ENCODE results near the gene MROH2A. TPM values are rescaled to one million over a fixed set of nuclear protein-coding genes. Genes with fewer than 3 reads are reported as not detected.

The MROH2A gene
- polyA plus RNA-seq, 4 donors = 0.12 to 0.20 (median 0.15) TPM

GRCh38 chr2:233799087-233799665 lies 21.0 kb downstream of the MROH2A start:
- DNase-seq (ENCODE audit: low read depth in 4 of 4, low spot score in 3 of 4) = no peak

GRCh38 chr2:233799716-233800115 lies 21.6 kb downstream of the MROH2A start:
- DNase-seq (ENCODE audit: low read depth in 4 of 4, low spot score in 3 of 4) = no peak

DNA sequence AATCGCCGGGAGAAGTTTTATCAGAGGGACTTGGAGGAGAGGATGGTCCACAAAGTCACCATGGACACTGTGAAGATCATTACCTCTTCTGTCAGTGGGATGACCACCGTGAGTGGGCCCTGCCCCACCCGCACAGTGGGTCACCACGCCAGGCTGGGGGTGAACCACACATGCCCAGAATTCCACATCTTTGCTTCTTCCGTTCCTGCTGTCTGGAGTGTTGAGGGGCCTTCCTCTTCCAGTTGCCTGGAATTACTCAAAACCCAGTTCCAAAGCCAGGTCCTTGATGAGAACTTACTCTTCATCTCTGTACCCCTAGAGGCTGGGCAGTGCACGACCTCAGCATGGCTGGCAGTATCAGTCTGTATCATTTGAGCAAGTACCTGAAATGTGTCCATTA lies 22.1 kb downstream of the MROH2A start:
- no peak for DNase-seq (ENCODE audit: low read depth in 4 of 4, low spot score in 3 of 4)

GRCh38 chr2:233801357-233802131 lies 23.4 kb downstream of the MROH2A start:
- DNase-seq (ENCODE audit: low read depth in 4 of 4, low spot score in 3 of 4) = no peak

DNA sequence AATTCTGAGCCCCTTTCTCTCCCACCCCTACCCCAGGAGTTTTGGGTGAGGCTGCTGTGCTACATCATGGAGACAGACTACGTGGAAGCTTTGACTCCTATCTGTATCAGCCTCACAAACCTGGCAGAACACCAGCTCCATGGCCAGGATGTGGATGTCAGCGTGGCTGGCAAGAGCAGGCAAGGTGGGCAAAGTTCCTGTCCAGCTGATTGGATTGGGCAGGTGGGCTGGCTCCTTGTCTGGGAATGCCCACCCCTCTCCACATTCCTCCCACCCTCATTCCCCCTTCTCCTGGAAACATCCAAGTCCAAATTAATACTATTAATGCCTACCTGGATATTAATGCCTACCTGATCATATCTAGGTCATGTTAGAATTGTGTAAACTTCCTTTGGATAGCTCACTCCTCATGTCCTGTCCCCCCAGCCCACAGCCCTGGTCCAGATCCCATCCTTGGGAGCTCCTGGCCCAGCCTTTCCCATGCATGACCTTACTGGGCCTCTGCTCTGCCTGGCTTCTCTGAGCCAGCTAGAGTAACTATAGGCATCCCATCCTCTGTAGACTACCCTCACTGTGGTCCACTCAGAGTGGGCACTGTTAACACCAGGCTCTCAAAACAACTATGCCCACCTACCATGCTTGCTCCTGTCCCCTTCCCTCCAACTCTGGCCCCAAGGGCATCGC lies 24.1 kb downstream of the MROH2A start:
- no peak for DNase-seq (ENCODE audit: low read depth in 4 of 4, low spot score in 3 of 4)

DNA sequence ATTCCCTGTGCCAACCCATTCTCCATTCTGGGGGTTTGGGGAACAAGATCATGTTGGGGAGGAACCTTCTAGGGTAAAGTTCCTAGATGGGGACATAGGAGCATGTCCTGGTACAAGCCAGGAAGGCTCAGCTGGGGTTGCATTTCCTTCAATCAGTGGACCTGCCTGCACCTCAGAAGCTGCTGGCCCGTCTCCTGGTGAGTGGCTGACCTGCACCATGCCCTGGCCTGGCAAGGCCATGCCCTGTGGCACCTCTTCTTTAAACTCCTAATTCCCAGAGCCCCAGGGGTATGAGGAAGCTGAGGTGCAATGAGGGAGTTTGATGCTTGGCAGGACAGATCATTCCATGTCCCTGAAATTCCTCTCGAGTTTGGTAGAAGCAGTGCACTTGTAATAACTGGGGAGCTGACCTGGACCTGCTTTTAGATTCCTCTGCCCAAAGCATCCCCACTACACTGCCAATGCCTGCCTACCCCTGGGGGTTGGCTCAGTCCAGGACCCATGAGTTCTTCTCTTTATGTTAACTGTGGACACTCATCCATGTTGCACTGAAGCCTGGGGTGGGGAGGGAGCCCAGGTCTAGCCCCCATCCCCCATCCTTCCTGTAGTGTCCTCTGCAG lies 25.3 kb downstream of the MROH2A start:
- no peak for DNase-seq (ENCODE audit: low read depth in 4 of 4, low spot score in 3 of 4)

DNA sequence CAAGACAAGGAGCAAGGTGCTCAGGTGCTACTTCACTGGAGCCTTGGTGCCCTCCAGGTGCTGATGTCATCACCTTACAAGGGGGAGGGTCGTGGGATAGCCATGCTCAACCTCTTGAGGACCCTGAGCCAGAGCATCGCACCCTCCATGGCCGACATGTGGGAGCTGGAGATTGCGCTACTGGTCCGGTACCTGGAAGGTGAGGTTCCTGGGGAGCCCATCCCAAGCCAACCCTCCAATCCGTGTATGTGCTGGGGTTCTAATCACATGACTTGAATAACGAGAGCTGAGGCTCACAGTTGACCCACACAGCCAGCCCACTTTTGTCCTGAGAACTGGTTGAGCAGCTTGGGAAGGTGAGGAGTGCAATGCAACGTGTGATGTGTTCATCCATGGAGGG lies 25.9 kb downstream of the MROH2A start:
- DNase-seq (ENCODE audit: low read depth in 4 of 4, low spot score in 3 of 4) = no peak

- DNase-seq (ENCODE audit: low read depth in 4 of 4, low spot score in 3 of 4) = no peak
These were observed 29.2 kb downstream of the MROH2A start for GRCh38 chr2:233807215-233807865.

DNA sequence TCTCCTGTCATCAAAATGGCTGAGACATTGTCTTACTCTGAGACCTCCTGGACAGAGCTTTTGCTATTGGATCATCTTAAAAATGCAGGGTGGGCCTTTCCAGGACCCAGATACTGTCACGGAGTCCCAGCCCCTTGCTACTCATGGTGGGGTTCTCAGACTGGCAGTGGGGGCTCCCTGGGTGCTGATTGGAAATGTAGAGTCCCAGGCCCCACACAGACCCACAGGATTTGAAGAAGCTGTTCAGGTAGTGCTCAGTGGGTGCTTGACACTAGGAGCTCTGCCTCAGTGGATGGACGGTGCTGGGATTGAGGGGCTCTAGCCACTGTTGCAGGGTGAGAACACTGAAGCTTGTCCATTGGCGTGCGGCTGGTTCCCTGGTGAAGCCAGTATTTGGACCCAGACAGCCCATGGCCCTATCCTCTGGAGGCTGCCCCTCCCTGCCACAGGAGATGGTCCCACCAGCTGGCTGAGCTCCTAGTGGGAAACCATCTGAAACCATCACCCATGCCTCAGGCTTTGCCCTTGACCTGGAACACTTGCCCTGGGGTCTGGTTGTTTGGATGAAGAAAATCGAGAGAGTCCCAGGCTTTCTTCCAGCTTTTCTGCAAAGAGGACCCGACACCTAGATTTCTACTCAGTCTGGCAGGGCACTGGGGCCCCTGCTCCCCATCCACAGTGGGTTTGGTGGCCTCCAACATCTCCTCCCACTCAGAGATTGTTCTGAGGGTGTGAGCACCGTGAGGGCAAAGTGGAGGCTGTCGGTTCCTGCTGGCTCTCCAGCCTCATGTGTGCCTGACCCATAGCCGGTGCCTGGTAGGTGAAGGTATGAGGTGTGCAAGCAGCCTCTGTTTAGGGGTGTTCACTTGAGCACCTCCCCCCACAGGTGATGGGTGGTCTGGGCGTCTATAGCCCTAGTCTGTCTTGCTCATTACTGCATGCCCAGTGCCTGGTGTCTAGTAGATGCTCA lies 30.1 kb downstream of the MROH2A start:
- DNase-seq (ENCODE audit: low read depth in 4 of 4, low spot score in 3 of 4) = no peak

GRCh38 chr2:233810385-233810784 lies 32.3 kb downstream of the MROH2A start:
- DNase-seq (ENCODE audit: low read depth in 4 of 4, low spot score in 3 of 4) = no peak

DNA sequence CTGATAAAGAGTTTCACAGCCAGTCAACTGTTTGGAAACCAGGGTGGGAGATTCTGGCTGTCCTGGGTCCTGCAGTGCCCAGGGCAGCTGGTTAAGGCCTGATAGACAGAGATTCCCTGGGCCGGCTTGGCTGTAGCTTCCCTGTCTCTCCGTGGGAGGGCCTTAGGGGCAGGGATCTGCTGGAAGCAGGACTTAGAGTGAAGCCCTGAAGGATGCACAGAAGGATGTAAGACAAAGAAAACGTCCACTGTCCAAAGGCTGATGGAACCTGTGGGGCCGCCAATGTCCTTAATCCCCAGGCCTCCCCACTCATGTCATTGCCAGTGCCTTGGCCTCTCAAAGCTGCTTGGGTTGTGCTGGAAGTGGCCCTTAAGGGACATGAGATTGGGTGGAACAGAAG lies 33.0 kb downstream of the MROH2A start:
- no peak for DNase-seq (ENCODE audit: low read depth in 4 of 4, low spot score in 3 of 4)

GRCh38 chr2:233811732-233812131 lies 33.6 kb downstream of the MROH2A start:
- DNase-seq (ENCODE audit: low read depth in 4 of 4, low spot score in 3 of 4) = no peak

DNA sequence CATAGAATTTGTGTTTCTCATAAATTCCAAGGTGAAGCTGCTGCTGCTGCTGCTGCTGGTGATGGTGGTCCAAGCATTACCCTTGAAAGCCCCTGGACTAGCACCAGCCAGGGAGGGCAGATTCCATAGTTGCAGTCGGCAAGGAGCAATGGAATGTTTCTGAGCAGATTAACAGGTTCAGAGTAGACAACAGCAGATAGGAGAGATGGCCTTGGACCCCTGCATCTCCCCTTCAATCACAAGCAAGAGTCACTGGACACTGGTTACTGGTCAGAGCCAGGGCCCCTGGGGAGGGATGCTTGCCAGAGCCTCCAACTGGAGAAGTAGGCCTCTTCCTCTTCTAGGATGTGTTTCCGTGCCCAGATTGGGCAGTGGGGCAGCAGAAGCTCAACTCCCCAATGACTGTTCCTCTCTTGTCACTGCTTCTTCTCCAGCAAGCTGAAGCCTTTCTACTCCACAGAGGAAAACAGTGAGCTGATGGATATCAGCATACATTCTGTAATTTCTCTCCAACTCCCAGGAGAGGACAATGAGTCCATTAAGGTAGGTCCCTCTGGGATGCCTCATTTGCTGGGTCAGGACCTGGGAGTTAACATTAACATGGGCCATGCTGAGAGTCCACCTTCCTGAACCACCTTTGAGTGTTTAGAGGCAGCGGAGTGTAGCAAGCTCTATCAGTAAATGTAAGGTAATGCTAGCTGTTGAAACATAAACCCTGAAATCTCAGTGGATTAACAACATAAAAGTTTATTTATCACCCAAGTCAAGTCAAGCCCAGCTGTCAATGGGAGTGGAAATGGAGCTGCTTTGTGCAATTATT lies 35.3 kb downstream of the MROH2A start:
- DNase-seq (ENCODE audit: low read depth in 4 of 4, low spot score in 3 of 4) = peak in 2 of 4 donors; percentile 29 to 44

DNA sequence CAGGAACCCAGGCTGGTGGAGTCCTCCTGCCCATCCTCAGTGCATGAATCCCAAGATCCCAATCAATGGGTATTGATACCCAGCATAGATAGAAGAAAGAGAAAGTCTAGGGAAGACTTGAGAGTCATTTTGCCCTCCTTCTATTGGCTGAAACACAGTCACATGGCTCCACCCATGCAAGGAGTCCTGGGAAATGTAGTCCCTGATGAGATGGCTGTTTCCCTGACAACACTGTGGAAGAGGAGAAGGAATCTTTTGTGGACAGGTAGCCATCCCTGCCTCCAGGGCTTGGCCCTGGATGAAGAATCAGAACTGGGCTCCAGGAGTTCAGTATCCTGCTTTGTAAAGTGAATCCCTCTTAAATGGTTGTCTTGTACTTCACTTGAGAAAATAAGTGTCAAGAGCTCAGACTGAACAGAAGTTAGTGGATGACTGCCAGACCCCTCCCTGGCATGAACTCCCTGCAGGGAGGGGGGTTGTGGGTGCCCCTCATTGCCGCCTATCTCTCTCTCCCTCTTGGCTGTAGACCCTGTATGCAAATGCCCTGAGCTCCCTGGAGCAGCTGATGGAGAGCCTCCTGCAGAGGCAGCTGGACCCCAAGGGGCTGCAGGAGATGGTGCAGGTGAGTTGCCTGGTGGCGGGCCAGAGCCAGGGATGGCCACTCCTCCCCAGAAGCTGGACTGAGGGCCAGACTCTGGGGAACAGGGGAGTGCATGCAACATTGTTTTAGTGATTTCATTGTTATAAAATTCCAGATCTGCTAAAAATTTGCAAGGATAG lies 36.1 kb downstream of the MROH2A start:
- peak in 1 of 4 donors; percentile 10 for DNase-seq (ENCODE audit: low read depth in 4 of 4, low spot score in 3 of 4)

- DNase-seq (ENCODE audit: low read depth in 4 of 4, low spot score in 3 of 4) = no peak
These were observed 37.7 kb downstream of the MROH2A start for GRCh38 chr2:233815861-233816260.

DNA sequence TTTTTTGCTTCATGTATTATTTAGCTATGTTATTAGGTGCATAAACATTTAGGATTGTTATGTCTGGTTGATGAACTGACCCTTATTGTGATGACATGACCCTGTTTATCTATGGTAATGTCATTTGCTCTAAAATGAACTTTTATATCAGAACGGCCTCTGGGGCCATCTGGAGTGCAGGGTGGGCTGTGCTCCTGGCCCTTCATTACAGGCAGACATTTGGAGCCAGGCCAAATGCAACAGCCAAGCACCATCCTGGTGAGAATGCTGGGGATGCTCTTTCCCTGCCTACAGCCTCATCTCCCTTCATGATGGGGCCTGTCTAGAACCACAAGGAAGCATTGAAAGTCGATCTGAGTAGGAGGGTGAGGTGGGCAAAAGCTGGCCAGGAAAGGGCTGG lies 38.2 kb downstream of the MROH2A start:
- DNase-seq (ENCODE audit: low read depth in 4 of 4, low spot score in 3 of 4) = no peak

GRCh38 chr2:233816771-233817170 lies 38.6 kb downstream of the MROH2A start:
- no peak for DNase-seq (ENCODE audit: low read depth in 4 of 4, low spot score in 3 of 4)

GRCh38 chr2:233817361-233817911 lies 39.3 kb downstream of the MROH2A start:
- no peak for DNase-seq (ENCODE audit: low read depth in 4 of 4, low spot score in 3 of 4)

All from right renal pelvis (tissue), 4 donors.